Mammary epithelial cell (primary cell): ENCODE results near the gene HDAC4.

ENCODE experiments used
- EZH2 ChIP-seq: IDR thresholded peaks from 2 replicates; pipeline ENCODE4 v1.6.1; 2012; ENCODE audit warnings: low read length, inconsistent platforms, borderline replicate concordance
- TF ChIP-seq, protein P1 (sequence below), 2 donors: IDR thresholded peaks in 1 of 2; conservative IDR thresholded peaks in 1 of 2; 2 replicates each; pipeline ENCODE4 v1.5.1; 2011 to 2012; ENCODE audit warnings: inconsistent platforms in 2 of 2, low read length in 2 of 2, mild to moderate bottlenecking in 2 of 2, control low read depth in 1 of 2, low read depth in 1 of 2; ENCODE audit not compliant: insufficient read depth in 1 of 2; ENCODE audit errors: extremely low read depth in 1 of 2

DNA sequence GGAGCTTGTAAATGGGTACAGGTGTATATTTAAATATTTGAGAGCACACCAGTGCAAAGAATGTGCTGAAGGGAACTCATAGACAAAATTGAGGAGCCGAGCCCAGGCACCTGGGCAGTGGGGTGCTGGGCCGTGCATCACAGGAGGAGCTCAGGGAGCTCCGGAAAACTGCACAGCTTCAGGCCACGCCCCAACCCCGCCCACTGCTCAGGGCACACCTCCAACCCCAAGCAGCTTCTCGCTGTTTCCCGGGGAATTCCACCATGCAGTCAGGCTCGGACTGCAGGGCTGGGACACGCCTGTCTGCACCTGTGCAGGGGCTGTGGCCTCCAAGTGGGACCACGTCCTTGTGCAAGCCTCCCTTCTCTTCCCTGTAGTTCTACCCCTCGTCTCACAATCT is 243.0 kb downstream of the HDAC4 start:
- TF ChIP-seq, protein P1, sequence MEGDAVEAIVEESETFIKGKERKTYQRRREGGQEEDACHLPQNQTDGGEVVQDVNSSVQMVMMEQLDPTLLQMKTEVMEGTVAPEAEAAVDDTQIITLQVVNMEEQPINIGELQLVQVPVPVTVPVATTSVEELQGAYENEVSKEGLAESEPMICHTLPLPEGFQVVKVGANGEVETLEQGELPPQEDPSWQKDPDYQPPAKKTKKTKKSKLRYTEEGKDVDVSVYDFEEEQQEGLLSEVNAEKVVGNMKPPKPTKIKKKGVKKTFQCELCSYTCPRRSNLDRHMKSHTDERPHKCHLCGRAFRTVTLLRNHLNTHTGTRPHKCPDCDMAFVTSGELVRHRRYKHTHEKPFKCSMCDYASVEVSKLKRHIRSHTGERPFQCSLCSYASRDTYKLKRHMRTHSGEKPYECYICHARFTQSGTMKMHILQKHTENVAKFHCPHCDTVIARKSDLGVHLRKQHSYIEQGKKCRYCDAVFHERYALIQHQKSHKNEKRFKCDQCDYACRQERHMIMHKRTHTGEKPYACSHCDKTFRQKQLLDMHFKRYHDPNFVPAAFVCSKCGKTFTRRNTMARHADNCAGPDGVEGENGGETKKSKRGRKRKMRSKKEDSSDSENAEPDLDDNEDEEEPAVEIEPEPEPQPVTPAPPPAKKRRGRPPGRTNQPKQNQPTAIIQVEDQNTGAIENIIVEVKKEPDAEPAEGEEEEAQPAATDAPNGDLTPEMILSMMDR (conservative IDR thresholded peaks at IDR 0.05 in 1 of 2, IDR thresholded peaks at IDR 0.05 in 1 of 2; ENCODE audit: extremely low read depth in 1 of 2, insufficient read depth in 1 of 2, low read depth in 1 of 2, low read length in 2 of 2): no peak
- no peak for TF ChIP-seq EZH2
